AG08395 (cell line): ENCODE data around the gene SLC39A10.
"Not testable (repeated sequence)": the region's sequence is repeated elsewhere in the genome, so short reads cannot be mapped to it uniquely, and the experiment has no call there.

ENCODE experiments used
- DNase-seq: peaks from one replicate; pipeline ENCODE4 v3.0.0; 2012; ENCODE audit warnings: mixed read lengths, low spot score

The SLC39A10 gene

DNA sequence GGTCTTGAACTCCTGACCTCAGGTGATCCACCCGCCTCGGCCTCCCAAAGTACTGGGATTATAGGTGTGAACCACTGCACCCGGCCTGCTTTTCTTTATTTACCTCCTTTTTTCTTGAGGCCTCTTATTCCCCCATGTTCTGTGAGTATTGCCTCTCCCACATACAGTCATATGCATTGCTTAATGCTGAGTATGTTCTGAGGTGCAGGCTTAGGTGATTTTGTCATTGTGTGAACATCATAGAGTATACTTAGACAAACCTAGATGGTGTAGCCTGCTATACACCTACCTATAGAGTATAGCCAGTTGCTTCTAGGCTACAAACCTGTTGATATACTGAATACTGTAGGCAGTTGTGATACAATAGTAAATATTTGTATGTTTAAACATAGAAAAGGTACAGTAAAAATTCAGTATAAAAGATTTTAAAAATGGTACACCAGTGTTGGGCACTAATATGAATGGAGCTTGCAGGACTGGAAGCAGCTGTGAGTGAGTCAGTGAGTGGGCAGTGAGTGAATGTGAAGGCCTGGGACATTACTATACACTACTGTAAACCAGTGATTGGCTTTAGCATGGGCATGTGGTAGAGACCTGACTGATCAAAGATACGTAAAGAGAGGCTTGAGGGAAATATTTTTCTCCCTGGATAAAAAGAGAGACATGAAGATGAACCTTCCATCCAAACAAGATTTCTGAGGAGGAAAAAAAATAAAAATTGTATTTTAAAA is 17.6 kb downstream of the SLC39A10 start:
- DNase-seq = no peak

DNA sequence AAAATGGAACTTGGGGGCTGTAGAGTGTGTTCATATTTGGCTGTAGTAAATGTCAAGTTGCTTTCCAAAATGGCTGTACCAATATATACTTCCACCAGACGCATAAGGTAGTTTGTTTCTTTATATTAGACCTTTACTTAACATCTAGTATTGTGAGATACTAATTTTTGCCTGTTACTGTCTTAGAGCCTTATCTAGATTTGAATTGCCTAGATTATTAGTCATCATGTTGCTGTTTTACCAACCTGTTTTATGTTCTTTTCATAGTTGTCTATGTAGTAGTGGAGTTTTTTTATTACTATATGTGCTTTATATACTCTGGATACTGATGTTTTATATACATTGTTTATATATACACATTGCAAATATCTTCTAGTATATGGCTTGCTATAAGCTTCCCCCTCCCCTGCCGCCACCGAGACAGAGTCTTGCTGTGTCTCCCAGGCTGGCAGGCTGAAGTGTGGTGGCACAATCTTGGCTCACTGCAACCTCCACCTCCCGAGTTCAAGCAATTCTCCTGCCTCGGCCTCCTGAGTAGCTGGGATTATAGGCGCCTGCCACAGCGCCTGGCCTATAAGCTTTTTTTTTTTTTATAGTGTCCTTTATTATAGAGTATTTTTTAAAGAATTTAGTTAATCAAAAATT is 18.9 kb downstream of the SLC39A10 start:
- no peak for DNase-seq

DNA sequence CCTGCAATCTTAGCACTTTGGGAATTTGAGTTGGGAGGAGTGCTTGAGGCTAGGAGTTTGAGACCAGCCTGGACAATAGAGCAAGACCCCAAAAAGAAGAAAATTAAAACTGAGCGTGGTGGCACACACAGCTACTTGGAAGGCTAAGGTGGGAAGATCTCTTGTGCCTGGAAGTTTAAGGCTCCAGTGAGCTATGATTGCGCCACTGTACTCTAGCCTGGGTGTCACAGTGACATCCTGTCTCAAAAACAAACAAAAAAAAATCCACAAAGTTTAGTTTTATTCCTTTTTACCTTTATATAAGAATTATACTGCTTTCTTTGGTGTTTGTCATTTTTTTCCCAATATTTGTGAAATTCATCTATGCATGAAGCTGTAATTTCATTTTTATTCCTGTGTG is 20.3 kb downstream of the SLC39A10 start:
- no peak for DNase-seq

DNA sequence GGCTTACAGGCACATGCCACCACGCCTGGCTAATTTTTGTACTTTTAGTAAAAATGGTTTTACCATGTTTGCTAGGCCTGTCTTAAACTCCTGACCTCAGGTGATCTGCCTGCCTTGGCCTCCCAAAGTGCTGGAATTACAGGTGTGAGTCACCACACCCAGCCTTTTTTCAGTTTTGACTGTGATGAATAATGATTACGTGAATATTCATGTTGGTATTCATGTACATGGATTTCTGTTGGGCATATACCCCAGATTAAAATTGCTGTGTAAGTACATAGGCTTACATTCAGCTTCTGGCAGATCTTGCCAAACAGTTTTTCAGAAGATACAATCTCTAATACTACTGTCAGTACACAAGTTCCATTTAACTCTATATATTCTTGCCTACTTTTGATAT is 20.9 kb downstream of the SLC39A10 start:
- DNase-seq = no peak

DNA sequence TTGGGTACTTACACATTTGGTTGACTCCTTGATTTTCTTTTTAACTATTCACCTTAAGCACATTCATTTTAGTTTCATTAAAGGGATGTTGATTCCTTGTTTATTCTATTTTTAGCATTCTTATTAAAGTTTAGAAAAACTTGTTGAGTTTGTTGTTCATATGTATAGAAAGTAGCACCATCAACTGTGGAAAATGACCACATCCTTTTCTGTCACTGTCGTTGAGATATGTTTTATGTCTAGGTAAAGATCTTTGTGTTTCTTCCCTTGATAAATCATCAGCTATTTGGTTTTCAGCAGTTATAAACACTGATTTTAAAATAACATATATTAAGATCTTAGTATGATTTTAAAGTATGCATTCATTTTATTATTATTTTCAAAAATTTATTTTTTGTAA is 25.1 kb downstream of the SLC39A10 start:
- DNase-seq = no peak

DNA sequence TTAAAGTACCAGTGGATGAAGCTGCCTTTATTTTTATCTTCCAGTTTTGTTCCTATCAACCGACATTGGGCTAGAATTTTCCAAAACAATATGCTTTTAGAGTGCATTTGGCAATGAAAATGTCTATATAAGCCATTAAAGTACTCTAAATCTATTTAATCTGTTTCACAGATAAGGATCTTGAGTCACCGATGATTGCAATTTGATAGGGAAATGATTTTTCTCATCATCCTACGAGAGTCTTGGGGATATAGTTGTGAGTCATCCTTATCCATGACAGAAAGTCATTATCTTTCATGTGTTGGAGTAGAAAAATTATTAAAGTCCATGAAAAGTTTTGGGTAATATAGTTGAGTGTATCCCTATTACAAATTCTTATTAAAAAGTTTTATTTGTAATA is 26.1 kb downstream of the SLC39A10 start:
- no peak for DNase-seq

DNA sequence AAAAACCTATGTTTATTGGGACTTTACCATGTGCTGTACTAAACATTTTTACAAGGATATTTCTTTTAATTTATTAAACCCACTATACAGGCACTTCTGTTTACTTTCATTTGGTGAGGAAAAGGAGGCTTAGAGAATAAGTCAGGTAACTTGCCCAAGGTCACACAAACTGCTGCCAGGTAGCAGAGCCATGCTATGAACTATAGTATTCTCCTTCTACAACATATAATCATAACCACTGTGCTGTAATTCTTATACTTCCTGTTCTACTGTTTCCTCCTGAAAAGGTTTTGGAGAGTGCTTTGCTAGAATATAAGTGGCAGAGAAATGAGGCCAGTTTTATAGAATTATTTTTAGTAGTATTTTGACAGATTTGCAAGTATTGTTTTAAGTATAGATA is 29.5 kb downstream of the SLC39A10 start:
- no peak for DNase-seq

DNA sequence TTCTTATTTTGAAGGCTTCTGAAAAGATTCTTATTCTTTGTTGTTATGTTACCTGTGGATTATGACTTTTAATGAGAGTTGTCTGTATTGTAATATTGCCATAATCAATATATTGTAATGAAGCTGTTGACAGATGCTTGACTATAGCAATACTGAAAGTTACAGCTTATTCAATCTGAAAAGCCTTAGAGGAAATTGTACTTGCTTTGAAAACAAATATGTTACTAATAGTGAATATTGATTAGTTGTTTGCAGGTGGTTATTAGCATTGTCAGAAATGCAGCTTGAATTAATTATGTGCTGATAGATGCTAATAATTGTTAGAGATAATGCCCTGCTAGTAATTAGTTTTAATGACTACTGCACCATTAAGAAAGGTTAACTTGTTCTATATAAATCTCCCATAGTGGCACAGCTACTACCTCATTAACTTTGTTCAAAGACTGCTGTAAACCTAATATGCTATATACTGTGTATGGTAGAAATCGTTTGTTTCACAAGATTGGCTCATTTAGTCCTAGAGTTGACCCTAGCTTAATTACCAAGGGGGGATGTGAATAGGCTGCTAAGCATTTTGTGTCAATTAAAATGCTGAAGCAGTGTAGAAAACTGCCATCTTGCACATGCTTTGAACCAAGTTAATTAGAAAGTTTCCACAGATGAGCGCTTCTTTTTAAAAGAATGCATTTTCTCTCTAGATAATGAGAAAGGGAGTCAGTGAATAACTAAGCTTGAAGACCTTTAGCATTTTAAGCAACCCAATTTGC is 30.5 kb downstream of the SLC39A10 start:
- DNase-seq = no peak

DNA sequence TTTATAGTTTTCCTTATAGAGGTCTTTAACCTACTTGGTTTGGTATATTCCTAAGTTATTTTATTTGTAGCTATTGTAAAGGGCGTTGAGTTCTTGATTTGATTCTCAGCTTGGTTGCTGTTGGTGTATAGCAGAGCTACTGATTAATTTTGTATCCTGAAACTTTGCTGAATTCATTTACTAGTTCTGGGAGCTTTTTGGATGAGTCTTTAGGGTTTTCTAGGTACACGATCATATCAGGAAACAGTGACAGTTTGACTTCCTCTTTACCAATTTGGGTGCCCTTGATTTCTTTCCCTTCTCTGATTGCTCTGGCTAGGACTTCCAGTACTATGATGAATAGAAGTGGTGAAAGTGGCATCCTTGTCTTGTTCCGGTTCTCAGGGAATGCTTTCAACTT is 35.5 kb downstream of the SLC39A10 start:
- DNase-seq = not testable (repeated sequence)

DNA sequence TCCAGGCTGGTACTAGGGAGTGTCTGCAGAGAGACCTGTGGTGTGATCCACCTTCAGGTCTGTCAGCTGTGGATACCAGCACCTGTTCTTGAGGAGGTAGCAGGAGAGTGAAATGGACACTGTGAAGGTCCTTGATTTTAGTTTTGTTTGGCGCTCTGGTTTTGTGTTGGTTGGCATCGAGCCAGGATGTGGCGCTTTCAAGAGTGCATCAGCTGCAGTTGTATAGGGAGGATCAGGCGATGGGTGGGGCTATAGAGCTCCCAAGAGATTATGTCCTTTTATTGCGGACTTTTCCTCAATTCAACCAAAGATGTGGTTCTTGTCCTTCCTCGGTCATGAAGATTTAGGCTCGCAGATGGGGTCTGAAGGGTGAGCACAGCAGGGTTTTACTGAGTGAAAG is 37.5 kb downstream of the SLC39A10 start:
- DNase-seq = no peak

DNA sequence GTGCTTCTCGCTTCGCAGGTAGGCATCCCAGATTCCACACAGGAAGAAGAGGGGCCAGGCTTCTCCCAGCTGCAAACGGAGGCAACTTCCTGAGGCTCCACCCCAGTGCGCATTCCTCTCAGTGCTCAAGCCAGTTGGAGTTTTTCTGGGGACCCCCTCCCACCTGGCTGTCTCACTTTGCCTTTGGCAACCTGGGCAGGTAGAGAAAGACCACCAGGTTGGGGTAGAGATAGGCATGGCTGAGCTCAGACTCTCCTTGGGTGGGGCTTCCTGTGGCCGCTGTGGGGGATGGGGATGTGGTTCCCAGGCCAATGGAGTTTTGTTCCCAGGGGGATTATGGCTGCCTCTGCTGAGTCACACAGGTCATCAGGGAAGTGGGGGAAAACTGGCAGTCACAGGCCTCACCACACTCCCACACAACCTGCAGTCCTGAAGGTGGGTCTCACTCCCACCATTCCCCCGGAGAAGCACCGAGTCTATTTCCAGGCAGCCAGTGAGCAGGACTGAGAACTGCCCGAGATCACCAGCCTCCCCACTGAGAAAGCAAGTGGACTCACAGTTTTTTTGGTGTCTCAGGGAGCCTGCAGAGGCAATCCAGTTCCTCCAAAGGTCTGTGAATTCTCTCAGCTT is 38.1 kb downstream of the SLC39A10 start:
- no peak for DNase-seq

DNA sequence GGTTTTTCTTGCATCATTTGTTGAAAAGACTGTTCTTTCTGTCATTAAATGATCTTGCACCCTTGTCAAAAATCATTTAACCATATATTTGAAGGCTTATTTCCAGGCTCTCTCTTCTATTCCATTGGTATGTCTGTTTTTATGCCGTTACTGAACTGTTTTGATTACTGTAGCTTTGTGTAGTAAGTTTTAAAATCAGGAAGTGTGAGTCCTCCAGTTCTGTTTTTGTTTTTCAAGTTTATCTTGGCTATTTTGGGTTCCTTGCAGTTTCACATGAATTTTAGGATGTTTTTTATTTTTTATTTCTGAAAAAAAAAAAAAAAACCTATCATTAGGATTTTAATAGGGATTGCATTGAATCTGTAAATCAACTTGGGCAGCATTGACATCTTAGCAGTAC is 39.0 kb downstream of the SLC39A10 start:
- no peak for DNase-seq

DNA sequence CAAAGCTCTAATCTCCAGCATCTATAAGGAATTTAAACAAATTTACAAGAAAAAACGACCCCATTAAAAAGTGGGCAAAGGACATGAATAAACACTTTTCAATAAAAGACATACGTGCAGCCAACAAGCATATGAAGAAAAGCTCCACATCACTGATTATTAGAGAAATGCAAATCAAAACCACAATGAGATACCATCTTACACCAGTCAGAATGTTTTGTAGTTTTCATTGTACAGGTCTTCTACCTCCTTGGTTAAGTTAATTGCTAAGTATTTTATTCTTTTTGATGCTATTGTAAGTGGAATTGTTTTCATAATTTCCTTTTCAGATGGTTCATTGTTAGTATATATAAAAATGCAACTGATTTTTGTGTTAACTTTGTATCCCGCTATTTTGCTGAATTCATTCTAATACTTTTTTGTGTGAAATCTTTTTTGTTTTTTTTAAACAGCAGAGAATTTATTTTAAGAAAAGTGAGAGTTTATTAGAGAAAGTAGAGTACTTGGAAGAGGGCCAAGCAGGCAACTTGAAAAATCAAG is 40.7 kb downstream of the SLC39A10 start:
- no peak for DNase-seq

DNA sequence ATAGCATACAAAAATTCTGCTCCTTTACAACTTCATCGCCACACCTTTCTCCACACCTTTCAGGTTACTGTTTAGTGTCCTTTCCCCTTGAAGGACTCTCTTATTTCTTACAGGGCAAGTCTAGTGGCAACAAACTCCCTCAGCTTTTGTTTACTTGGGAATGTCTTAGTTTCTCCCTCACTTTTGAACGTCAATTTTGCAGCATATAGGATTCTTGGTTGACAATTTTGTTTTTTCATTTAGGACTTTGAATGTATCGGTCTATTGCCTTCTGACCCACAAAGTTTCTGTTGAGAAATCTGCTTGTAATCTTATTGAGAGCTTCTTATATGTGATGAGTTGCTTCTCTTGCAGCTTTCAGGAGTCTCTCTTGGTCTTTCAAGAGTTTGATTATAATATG is 43.5 kb downstream of the SLC39A10 start:
- DNase-seq = no peak

DNA sequence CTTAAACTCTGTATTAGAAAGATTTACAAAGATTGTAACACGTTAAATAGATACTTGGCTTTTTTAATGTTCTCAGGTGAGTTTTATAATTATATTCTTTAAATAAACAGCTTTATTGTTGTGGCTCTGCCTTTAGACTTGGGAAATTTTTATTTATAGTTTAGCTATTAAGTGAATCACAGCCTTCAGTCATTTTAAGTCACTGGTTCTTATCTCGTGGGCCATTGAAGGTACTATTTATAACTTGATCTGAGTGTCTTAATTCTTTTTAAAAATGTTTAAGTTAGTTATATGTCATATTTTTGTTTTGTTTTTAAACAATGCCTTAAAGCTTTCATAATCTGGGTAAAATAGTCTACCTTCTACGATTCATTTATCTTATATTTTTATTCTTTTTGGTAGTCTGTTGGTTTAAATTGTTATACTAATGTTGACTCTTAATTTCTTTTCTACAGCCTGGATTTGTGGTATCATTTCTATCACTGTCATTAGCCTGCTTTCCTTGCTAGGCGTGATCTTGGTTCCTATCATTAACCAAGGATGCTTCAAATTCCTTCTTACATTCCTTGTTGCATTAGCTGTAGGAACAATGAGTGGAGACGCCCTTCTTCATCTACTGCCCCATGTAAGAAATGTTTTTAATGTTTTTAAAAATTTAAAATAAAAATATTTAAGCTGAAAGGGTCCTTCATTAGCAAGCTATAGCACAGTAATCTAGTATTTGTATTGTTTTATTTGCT is 49.3 kb downstream of the SLC39A10 start:
- DNase-seq = peak; percentile 6

DNA sequence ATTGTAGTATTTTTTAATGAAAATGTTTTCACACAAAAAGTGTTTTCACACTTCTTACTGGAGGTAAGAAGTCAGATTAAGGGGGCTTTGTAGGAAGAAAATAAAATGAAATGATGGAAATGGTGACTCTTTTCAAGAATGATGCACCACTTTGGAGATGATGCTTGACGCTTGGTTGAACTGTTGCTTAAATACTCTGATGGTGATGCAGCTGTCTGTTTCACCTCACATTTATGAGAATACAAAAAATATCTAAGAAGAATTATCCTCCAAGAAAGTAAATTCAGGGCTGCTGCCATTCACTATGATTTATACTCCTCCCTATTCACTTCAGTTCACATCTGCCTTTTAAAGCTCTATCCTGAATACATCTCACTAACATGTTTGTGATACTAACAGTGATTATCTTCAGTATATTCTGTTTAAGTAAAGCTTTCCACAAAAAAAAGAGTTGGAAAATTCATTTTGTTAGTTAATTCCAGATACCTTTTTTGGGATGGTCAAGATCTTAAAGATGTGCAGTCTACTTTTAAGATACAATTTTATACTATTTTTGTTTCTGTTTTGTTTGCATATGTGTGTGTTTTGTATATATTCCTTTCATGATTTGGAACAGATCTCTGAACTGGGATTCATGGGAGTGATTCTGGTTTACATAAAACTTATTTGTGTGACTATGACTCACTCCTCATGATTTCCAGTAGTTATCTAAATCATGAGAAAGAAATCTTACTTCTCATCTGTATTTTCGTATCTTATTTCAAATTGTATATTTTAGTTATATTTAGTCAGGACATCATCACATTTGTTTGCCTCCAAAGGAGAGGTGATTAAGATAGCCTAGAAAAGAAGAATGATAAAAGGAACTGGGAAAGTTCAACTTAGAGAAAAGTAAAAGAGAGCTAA is 53.1 kb downstream of the SLC39A10 start:
- DNase-seq = peak; percentile 8

DNA sequence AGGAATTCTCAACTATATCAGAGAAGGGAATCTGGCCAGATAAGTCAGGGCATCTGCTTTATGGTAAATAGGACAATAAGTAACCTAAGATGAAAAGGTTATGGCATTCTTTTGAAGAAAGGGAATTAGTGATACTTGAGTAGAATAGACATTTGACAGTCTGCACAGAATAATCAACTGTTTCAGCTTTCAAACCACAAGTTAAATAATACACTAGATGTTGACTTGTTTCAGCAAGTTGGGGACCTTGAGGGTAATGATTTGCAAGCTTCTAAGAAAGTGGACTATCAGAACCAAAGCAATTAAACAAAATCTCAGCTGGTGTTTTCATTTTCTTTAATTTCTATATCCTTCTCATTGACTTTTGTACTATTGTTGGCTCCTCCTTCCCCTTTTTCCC is 54.5 kb downstream of the SLC39A10 start:
- DNase-seq = no peak

DNA sequence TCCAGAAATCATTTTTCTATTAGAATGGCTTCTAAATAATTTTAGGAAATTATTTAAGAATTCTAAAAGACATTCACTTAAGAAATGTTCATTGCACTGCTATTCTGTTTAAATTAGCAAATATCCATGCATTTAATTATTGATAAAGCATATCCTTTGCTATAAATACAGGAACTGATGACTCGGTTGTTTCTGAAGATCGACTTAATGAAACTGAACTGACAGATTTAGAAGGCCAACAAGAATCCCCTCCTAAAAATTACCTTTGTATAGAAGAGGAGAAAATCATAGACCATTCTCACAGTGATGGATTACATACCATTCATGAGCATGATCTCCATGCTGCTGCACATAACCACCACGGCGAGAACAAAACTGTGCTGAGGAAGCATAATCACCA is 59.4 kb downstream of the SLC39A10 start:
- DNase-seq = no peak

DNA sequence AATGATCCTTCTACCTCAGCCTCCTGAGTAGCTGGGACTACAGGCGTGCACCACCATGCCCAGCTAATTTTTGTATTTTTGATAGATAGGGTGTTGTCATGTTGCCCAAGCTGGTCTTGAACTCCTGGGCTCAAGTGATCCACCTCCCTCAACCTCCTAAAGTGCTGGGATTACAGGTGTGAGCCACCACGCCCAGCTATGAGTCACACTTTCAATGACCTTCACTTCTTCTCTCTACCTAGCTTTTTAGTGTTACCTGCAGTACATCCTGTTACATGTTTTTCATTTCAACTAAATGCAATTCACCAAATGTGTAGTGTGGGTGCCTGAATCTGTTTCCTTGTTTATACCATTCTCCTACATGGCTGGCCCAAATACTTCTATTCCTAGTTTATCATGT is 64.0 kb downstream of the SLC39A10 start:
- no peak for DNase-seq

DNA sequence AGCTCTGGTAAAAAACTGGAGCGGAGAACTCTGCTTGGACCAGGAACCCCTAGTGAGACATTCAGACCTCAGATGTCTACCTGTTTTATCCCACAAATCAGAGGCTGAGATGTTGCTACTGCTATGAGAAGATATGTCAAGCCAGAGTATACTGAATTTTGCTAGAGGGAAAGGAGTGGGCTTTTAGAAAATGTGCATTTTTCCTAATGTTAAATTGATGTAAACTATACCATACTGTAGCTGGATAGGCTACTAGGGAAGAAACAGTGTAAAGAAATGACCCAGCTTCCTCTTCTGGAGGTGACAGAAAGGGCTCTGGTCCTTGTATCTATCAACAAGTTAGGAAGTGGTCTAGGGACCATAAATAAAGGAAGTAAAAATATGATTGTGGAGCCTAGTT is 65.0 kb downstream of the SLC39A10 start:
- no peak for DNase-seq

DNA sequence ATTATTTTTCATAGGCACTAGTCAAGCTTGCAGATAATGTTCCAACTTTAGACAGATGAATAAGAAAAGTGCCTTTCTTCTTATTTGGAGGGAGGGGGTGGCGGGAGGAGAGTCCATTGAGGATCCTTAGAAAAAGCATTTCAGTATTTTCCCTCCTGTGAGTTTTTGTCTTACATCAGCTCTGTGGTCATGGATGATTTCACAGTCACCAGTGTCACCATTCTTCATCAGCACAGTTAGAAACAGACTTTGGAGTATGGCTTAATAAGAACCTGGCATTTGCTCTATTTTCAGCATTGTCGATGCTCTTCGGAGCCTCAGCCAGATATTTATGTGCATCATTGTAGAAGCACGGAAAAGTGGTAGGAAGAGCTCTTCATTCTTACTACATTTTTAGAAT is 70.1 kb downstream of the SLC39A10 start:
- no peak for DNase-seq
